HEK293 (cell line): Measurements from ENCODE around the gene MATCAP1.

Source experiments
- KLF1 ChIP-seq: fragments of 450-650 bp; formaldehyde crosslinking; IDR thresholded peaks from 2 replicates; pipeline ENCODE4 v1.5.1; 2016; ENCODE audit warnings: missing biosample characterization, missing genetic modification characterization
- KLF16 ChIP-seq: fragments of 450-650 bp; formaldehyde crosslinking; IDR thresholded peaks from 2 replicates; pipeline ENCODE4 v1.5.1; 2017; ENCODE audit warnings: missing biosample characterization, missing genetic modification characterization
- YY1 ChIP-seq: fragments of 450-650 bp; formaldehyde crosslinking; IDR thresholded peaks from 2 replicates; pipeline ENCODE4 v1.5.1; 2018; ENCODE audit warnings: missing biosample characterization, missing genetic modification characterization
- ZNF23 ChIP-seq: fragments of 450-650 bp; formaldehyde crosslinking; IDR thresholded peaks from 2 replicates; pipeline ENCODE4 v1.5.1; 2016; ENCODE audit warnings: missing biosample characterization, missing genetic modification characterization, borderline replicate concordance
- ZNF624 ChIP-seq: fragments of 450-650 bp; formaldehyde crosslinking; IDR thresholded peaks from 2 replicates; pipeline ENCODE4 v1.5.1; 2017; ENCODE audit warnings: missing biosample characterization, missing genetic modification characterization
- ZNF76 ChIP-seq: fragments of 450-650 bp; formaldehyde crosslinking; IDR thresholded peaks from 2 replicates; pipeline ENCODE4; 2016; ENCODE audit warnings: low read depth, missing biosample characterization, missing genetic modification characterization, borderline replicate concordance
- TF ChIP-seq, protein P1 (sequence below): fragments of 450-650 bp; formaldehyde crosslinking; IDR thresholded peaks from 2 replicates; pipeline ENCODE4 v1.5.1; 2016; ENCODE audit warnings: missing biosample characterization, missing genetic modification characterization
- TF ChIP-seq, protein P2 (sequence below): fragments of 450-650 bp; formaldehyde crosslinking; IDR thresholded peaks from 2 replicates; pipeline ENCODE4 v1.5.1; 2016; ENCODE audit warnings: missing biosample characterization, missing genetic modification characterization, borderline replicate concordance
- TF ChIP-seq, protein P3 (sequence below): fragments of 450-650 bp; formaldehyde crosslinking; IDR thresholded peaks from 2 replicates; pipeline ENCODE4 v1.5.1; 2016; ENCODE audit warnings: missing biosample characterization, missing genetic modification characterization

DNA sequence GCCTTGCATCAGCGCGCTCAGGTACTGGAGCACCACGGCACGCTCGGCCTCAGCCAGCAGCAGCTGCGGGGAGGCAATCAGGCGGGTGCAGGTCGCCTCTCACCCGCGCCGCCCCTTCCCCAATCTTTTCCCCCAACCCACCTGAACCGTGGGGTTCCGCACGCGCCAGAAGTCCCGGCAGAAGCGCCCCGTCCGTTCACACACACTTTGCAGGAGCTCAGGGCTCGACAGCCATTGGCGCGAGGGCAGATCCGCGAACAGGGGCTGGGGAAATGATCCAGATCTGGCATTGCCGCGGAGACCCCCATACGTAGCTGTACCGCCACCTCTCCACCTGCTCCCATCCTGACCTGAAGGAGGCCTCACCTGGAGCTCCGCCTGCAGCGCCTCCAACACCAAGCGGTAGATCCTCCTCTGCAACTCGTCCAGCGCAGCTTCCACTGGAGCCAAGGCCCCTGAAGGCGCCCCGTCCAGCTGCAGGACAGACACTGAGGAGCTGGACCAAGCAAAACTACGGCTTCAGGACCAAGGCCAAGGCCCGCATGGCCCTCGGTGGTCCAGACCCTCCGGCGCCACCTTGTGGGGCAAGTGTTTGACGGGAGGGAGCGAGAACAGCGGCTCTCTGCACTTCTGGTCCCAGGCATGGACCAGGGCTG is 1.4 kb upstream of the MATCAP1 start:
- TF ChIP-seq, protein P1, sequence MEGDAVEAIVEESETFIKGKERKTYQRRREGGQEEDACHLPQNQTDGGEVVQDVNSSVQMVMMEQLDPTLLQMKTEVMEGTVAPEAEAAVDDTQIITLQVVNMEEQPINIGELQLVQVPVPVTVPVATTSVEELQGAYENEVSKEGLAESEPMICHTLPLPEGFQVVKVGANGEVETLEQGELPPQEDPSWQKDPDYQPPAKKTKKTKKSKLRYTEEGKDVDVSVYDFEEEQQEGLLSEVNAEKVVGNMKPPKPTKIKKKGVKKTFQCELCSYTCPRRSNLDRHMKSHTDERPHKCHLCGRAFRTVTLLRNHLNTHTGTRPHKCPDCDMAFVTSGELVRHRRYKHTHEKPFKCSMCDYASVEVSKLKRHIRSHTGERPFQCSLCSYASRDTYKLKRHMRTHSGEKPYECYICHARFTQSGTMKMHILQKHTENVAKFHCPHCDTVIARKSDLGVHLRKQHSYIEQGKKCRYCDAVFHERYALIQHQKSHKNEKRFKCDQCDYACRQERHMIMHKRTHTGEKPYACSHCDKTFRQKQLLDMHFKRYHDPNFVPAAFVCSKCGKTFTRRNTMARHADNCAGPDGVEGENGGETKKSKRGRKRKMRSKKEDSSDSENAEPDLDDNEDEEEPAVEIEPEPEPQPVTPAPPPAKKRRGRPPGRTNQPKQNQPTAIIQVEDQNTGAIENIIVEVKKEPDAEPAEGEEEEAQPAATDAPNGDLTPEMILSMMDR (tag by site-specific recombination), result peak; percentile 92
- TF ChIP-seq KLF16 (tag by site-specific recombination) (0 out of 2 replicates have a peak, but pooled peaks have one; percentile 44), KLF1 (tag by site-specific recombination) (no peak), YY1 (no peak), ZNF76 (tag by site-specific recombination) (no peak), ZNF624 (tag by site-specific recombination) (no peak), ZNF23 (tag by site-specific recombination) (no peak)
- TF ChIP-seq, protein P2, sequence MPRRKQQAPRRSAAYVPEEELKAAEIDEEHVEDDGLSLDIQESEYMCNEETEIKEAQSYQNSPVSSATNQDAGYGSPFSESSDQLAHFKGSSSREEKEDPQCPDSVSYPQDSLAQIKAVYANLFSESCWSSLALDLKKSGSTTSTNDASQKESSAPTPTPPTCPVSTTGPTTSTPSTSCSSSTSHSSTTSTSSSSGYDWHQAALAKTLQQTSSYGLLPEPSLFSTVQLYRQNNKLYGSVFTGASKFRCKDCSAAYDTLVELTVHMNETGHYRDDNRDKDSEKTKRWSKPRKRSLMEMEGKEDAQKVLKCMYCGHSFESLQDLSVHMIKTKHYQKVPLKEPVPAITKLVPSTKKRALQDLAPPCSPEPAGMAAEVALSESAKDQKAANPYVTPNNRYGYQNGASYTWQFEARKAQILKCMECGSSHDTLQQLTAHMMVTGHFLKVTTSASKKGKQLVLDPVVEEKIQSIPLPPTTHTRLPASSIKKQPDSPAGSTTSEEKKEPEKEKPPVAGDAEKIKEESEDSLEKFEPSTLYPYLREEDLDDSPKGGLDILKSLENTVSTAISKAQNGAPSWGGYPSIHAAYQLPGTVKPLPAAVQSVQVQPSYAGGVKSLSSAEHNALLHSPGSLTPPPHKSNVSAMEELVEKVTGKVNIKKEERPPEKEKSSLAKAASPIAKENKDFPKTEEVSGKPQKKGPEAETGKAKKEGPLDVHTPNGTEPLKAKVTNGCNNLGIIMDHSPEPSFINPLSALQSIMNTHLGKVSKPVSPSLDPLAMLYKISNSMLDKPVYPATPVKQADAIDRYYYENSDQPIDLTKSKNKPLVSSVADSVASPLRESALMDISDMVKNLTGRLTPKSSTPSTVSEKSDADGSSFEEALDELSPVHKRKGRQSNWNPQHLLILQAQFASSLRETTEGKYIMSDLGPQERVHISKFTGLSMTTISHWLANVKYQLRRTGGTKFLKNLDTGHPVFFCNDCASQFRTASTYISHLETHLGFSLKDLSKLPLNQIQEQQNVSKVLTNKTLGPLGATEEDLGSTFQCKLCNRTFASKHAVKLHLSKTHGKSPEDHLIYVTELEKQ (tag by site-specific recombination), result no peak
- TF ChIP-seq, protein P3, sequence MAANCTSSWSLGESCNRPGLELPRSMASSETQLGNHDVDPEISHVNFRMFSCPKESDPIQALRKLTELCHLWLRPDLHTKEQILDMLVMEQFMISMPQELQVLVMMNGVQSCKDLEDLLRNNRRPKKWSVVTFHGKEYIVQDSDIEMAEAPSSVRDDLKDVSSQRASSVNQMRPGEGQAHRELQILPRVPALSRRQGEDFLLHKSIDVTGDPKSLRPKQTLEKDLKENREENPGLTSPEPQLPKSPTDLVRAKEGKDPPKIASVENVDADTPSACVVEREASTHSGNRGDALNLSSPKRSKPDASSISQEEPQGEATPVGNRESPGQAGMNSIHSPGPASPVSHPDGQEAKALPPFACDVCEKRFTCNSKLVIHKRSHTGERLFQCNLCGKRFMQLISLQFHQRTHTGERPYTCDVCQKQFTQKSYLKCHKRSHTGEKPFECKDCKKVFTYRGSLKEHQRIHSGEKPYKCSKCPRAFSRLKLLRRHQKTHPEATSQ (tag by site-specific recombination), result no peak
